Esophagus (tissue), 2 donors: Measurements from ENCODE around the gene TSSK6. TPM values are rescaled to one million over a fixed set of nuclear protein-coding genes. Genes with fewer than 3 reads are reported as not detected.
A peak's percentile ranks its signal among the peaks of the same experiment; 100 is the strongest.

Experiments used
- H3K27ac ChIP-seq, 2 donors: one replicate each; pipeline ENCODE4 v1.5.1; 2013; ENCODE audit warnings: low read depth in 2 of 2, mild to moderate bottlenecking in 2 of 2, inconsistent platforms in 1 of 2, low read length in 1 of 2, moderate library complexity in 1 of 2
- H3K27me3 ChIP-seq, 2 donors: one replicate each; pipeline ENCODE4 v1.6.1; 2013; ENCODE audit warnings: low read length in 2 of 2, control low read depth in 1 of 2, mild to moderate bottlenecking in 1 of 2; ENCODE audit not compliant: insufficient read depth in 2 of 2, control insufficient read depth in 1 of 2
- H3K36me3 ChIP-seq, 2 donors: one replicate each; pipeline ENCODE4 v1.6.1; 2013; ENCODE audit warnings: low read length in 1 of 2; ENCODE audit not compliant: control insufficient read depth in 2 of 2, insufficient read depth in 2 of 2
- H3K4me1 ChIP-seq, 2 donors: one replicate each; pipeline ENCODE4 v1.6.1; 2013; ENCODE audit warnings: low read length in 1 of 2; ENCODE audit not compliant: control insufficient read depth in 2 of 2, insufficient read depth in 2 of 2
- H3K4me3 ChIP-seq, 2 donors: one replicate each; pipeline ENCODE4 v1.5.1; 2013; ENCODE audit warnings: low read length in 2 of 2, mild to moderate bottlenecking in 2 of 2, low read depth in 1 of 2, moderate library complexity in 1 of 2
- H3K9me3 ChIP-seq, 2 donors: one replicate each; pipeline ENCODE4 v1.6.1; 2013; ENCODE audit warnings: mild to moderate bottlenecking in 2 of 2, low read depth in 1 of 2, low read length in 1 of 2, moderate library complexity in 1 of 2; ENCODE audit not compliant: control insufficient read depth in 2 of 2, insufficient read depth in 1 of 2
- WGBS, 2 donors: extraction: QIAGEN DNeasy Blood & Tissue Kit; methylation state at CpG; one replicate each; pipeline ENCODE4 v1.1.7; 2013; 5-methylcytosine and 5-hydroxymethylcytosine counted together
- polyA plus RNA-seq, 2 donors: library from polyadenylated mRNA; stranded (reverse); fragments of 200-250 nt; gene quantifications; one replicate each; pipeline ENCODE4 v1.2.3, GENCODE V29; 2013
- donor health status: healthy with polysubstance abuse.
- donor health status: Bipolar disorder and iron deficiency.

TSSK6 gene
- polyA plus RNA-seq, 2 donors, result 1.0 to 1.2 TPM

GRCh38 chr19:19465436-19466070 lies 49.8 kb downstream of the TSSK6 start:
- Histone ChIP-seq H3K4me1 (peaks cover 26 to 43% of the 10 kb centered on the region in 2 donors), H3K4me3 (no peak overlapping the region), H3K27me3 (no peaks in the 10 kb centered on the region), H3K27ac (no peak overlapping the region), H3K36me3 (peaks cover 12 to 23% of the 10 kb centered on the region in 2 donors), H3K9me3 (peaks cover 2 to 3% of the 10 kb centered on the region in 2 donors)
- WGBS, 2 donors, result 88 to 94% methylated on average over 12 of the region's 12 CpGs

GRCh38 chr19:19464339-19465098 lies 50.8 kb downstream of the TSSK6 start:
- WGBS, 2 donors, result 31 to 39% methylated on average over 13 of the region's 13 CpGs

More at GRCh38 chr19:19464339-19465098, 50.8 kb downstream of the TSSK6 start:
- Histone ChIP-seq H3K36me3 (peaks cover 12 to 23% of the 10 kb centered on the region in 2 donors), H3K9me3 (peaks cover 2 to 3% of the 10 kb centered on the region in 2 donors), H3K27ac (peak overlapping the region; percentile 69 to 76), H3K4me1 (peaks cover 32 to 50% of the 10 kb centered on the region in 2 donors), H3K4me3 (no peak overlapping the region), H3K27me3 (no peaks in the 10 kb centered on the region)

Other genes starting within 250 kb of the TSSK6 start
- gene TM6SF2, start 242.2 kb downstream of the TSSK6 start, polyA plus RNA-seq, result under 1 TPM; 0.04 to 0.20 TPM
- gene SUGP1, start 195.0 kb downstream of the TSSK6 start, polyA plus RNA-seq, result 10 to 100 TPM; 27.8 to 42.6 TPM
- 10 to 100 TPM; 19.6 to 35.6 TPM for gene MAU2, start 194.7 kb downstream of the TSSK6 start, polyA plus RNA-seq
- 10 to 100 TPM; 13.9 to 21.0 TPM for gene GATAD2A, start 109.9 kb downstream of the TSSK6 start, polyA plus RNA-seq
- 100 to 1,000 TPM; 273 to 353 TPM for gene NDUFA13, start 677 bp upstream of the TSSK6 start, polyA plus RNA-seq
- gene YJEFN3, start 13.4 kb upstream of the TSSK6 start, polyA plus RNA-seq, result 1 to 10 TPM; 1.6 to 7.3 TPM
- under 1 TPM; 0.01 to 0.02 TPM for gene CILP2, start 22.7 kb upstream of the TSSK6 start, polyA plus RNA-seq
- gene PBX4, start 103.1 kb upstream of the TSSK6 start, polyA plus RNA-seq, result 1 to 10 TPM; 1.4 to 3.9 TPM
- gene LPAR2, start 112.7 kb upstream of the TSSK6 start, polyA plus RNA-seq, result 10 to 100 TPM in 1 of 2 donors, 1 to 10 TPM in 1; 8.3 to 10.3 TPM
- gene GMIP, start 128.1 kb upstream of the TSSK6 start, polyA plus RNA-seq, result 10 to 100 TPM in 1 of 2 donors, 1 to 10 TPM in 1; 6.3 to 10.5 TPM
- gene ATP13A1, start 148.1 kb upstream of the TSSK6 start, polyA plus RNA-seq, result 10 to 100 TPM; 29.2 to 39.8 TPM
- 10 to 100 TPM; 10.4 to 12.2 TPM for gene ZNF101, start 153.3 kb upstream of the TSSK6 start, polyA plus RNA-seq
- 1 to 10 TPM; 2.2 to 2.3 TPM for gene ZNF14, start 217.6 kb upstream of the TSSK6 start, polyA plus RNA-seq